GM12801 (cell line): Measurements from ENCODE around the gene POU2F3.

ENCODE experiments used
- TF ChIP-seq, protein P1 (sequence below): IDR thresholded peaks from one replicate; pipeline ENCODE4 v1.5.1; 2011; ENCODE audit warnings: control low read depth; ENCODE audit not compliant: insufficient read length; ENCODE audit errors: extremely low read depth

Gene POU2F3

DNA sequence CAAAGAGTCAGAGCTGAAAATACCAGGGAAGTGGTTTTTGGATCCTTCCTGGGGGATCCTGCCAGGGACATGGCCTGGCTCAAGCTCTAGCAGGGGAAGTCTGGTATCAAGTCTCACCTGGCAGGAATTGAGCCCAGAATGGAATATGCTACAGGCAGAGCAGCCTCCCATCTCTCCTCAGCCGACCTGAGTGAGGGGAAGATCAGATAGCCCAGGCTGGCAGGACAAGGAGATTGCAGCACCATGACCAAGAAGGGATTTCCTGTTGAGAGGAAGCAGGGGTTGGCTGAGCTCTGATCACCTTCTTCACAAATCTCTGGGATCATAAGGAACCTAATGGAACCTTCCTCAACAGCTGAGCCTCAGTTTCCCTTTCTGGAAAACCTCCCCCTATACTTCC is 16.1 kb upstream of the POU2F3 start:
- TF ChIP-seq, protein P1, sequence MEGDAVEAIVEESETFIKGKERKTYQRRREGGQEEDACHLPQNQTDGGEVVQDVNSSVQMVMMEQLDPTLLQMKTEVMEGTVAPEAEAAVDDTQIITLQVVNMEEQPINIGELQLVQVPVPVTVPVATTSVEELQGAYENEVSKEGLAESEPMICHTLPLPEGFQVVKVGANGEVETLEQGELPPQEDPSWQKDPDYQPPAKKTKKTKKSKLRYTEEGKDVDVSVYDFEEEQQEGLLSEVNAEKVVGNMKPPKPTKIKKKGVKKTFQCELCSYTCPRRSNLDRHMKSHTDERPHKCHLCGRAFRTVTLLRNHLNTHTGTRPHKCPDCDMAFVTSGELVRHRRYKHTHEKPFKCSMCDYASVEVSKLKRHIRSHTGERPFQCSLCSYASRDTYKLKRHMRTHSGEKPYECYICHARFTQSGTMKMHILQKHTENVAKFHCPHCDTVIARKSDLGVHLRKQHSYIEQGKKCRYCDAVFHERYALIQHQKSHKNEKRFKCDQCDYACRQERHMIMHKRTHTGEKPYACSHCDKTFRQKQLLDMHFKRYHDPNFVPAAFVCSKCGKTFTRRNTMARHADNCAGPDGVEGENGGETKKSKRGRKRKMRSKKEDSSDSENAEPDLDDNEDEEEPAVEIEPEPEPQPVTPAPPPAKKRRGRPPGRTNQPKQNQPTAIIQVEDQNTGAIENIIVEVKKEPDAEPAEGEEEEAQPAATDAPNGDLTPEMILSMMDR = no peak

DNA sequence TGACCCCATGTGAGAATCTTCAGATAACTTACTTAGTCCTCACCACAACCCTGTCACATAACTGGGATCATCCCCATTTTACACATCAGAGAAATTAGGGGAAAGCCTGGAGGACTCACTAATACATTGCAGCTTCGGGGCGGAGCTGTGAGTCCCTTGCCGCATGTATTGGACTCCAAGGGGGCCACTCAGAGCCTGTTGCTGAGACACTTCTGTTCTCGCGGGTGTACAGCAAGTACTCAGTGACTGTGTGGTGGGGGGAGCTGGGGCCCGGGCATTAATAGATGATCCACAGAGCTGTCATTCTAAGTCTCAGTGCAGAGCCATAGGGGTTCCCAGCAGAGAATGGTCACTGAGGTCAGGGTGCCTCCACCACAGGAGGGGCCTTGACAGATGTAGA is 15.6 kb upstream of the POU2F3 start:
- TF ChIP-seq, protein P1 = no peak

DNA sequence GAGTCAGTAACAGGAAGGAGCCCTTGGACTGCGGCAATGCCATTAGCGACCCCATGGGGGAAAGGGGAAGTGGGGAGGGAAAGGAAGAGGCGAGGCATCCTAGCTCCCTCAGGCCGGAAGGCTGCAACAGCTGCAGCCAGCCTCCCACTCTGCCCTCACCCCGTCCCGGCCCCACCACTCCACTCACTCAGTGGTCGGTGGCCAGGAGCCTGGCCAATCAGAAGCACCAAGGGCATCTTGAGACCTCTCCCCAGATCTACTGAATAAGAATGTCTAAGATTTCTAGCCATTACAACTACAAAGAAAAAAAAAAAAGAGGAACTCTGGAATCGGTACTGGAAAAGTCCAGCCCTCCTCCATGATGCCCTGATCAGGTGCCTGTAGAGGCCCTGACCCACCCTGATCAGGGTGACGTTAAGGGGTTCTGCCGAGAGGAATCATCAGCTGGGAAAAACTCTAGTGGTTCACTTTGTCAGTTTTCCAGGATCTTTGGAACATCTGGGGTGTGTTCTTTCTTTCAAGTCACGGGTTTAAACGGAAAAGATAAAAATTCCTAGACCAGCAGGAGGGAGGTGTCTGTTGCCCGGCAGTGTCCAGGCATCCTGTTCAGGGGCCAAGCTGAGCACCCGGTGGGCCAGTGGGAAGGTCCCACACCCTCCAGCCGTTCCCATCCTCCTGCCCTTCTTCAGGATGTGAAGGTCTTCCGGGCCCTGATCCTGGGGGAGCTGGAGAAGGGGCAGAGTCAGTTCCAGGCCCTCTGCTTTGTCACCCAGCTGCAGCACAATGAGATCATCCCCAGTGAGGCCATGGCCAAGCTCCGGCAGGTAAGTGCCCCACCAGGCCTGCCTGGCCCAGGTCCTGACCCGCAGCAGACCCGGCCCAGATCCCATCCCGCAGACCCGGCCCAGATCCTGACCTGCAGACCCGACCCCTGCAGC is 14.7 kb upstream of the POU2F3 start:
- TF ChIP-seq, protein P1 = no peak

DNA sequence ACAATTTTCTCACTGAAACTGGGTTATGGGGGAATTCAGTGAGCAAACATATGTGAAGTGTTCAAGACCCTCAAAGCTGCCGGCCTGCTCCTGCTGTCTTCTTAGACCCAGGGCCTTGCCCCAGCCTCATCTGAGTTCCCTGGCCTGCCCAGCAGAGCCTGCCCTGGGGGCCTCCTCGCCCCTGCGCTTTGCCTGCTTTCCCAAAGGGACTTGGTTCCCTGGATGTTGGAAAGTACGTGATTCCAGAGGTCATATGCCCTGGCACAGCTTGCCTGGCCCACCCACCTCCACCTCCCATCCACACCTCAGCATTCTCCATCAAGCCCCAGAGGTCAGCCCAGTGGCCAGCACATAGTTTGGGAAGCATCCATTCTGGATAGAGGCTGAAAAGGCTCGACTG is 13.7 kb upstream of the POU2F3 start:
- TF ChIP-seq, protein P1 = no peak

DNA sequence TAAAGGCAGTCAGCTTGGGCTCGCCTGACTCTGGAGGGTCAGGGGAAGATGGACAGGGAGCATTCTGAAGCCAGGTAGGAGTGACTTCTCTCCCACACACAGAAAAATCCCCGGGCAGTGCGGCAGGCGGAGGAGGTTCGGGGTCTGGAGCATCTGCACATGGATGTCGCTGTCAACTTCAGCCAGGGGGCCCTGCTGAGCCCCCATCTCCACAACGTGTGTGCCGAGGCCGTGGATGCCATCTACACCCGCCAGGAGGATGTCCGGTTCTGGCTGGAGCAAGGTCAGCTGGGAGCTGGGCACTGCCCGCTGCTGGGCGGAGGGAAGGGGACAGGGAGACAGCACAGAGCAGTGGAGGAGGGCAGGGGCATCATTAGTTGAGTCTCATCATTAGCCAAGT is 13.2 kb upstream of the POU2F3 start:
- TF ChIP-seq, protein P1 = no peak

DNA sequence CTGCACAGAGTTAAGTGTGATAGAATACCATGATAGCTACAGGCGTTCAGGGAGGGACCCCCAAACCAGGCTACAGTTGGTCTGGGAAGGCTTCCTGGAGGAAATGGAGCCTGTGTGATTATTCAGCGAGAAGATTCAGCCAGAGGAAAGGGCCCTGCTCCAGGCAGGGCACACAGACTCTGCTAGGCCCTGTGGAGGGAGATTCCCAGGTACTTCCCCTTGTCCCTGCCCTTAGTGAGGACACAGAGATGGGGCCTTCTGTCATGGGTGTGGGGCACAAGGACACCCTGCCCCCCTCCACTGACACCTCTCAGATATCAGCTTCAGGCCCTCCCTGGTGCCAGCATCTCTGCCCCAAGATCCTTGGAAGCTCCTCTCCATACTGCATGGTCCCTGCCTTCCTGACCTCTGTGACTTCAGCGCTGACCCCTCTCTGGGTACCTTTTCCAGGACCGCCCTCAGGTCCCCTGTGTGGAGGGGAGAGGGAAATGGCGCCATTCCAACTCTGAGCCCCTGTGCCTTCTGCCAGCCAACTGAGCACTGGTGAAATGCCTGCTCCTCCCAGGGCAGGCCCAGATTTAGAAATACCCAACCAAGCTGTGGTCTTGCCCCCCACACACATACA is 12.6 kb upstream of the POU2F3 start:
- TF ChIP-seq, protein P1 = no peak

DNA sequence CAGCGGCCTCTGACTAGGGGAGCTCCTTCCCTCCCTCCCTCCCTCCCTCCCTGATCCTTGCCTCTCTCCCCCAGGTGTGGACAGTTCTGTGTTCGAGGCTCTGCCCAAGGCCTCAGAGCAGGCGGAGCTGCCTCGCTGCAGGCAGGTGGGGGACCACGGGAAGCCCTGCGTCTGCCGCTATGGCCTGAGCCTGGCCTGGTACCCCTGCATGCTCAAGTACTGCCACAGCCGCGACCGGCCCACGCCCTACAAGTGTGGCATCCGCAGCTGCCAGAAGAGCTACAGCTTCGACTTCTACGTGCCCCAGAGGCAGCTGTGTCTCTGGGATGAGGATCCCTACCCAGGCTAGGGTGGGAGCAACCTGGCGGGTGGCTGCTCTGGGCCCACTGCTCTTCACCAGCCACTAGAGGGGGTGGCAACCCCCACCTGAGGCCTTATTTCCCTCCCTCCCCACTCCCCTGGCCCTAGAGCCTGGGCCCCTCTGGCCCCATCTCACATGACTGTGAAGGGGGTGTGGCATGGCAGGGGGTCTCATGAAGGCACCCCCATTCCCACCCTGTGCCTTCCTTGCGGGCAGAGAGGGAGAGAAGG is 11.1 kb upstream of the POU2F3 start:
- TF ChIP-seq, protein P1 = no peak
